ENCODE results near the gene SLC7A6.

- TF ChIP-seq CTCF (IDR thresholded peaks at IDR 0.05 in 2 of 3, conservative IDR thresholded peaks at IDR 0.05 in 1 of 3; ENCODE audit: control insufficient read depth in 2 of 3, extremely low read depth in 1 of 3, insufficient read depth in 1 of 3, low read depth in 3 of 3, low read length in 3 of 3) (no peak), NKRF (conservative IDR thresholded peaks at IDR 0.05) (peak; percentile 75), EGR1 (IDR thresholded peaks at IDR 0.05; ENCODE audit: borderline replicate concordance in 1 of 2, low read depth in 2 of 2, low read length in 2 of 2) (no peak), E4F1 (IDR thresholded peaks at IDR 0.05; ENCODE audit: borderline replicate concordance, partially characterized antibody) (no peak), ZBTB33 (IDR thresholded peaks at IDR 0.05) (no peak), GABPA (IDR thresholded peaks at IDR 0.05; ENCODE audit: low read depth) (no peak), TCF7 (IDR thresholded peaks at IDR 0.05; ENCODE audit: borderline replicate concordance) (peak; percentile 72; the same call in 1 of the 2 replicates), YY1 (IDR thresholded peaks at IDR 0.05; ENCODE audit: low read depth, low read length) (peak; percentile 40; the same call in 1 of the 2 replicates), TARDBP (IDR thresholded peaks at IDR 0.05; ENCODE audit: borderline replicate concordance) (no peak)
These were observed 11.4 kb downstream of the SLC7A6 start for GRCh38 chr16:68275611-68276191.

Data from GM12878 (cell line).